ENCODE measurements around the gene CEP250.

The CEP250 gene

GRCh38 chr20:35409542-35409941 lies 45.9 kb upstream of the CEP250 start:
- ATAC-seq (ENCODE audit: insufficient read depth, low read depth), result no peak
- H3K36me3 ChIP-seq (ENCODE audit: insufficient read depth, low read length), result peaks cover 48% of the 10 kb centered on the region
- peaks cover 70% of the 10 kb centered on the region for H3K79me2 ChIP-seq (ENCODE audit: insufficient read depth, low read length)

GRCh38 chr20:35410613-35411012 lies 44.8 kb upstream of the CEP250 start:
- peak overlapping the region; percentile 64 for H3K9ac ChIP-seq (ENCODE audit: low read depth, low read length)

More at GRCh38 chr20:35409542-35409941, 45.9 kb upstream of the CEP250 start:
- Histone ChIP-seq H4K20me1 (ENCODE audit: insufficient read depth, low read length) (no peaks in the 10 kb centered on the region), H3K4me3 (ENCODE audit: low read depth in 1 of 2, low read length in 2 of 2) (no peak overlapping the region), H3K9me3 (ENCODE audit: insufficient read depth, low read length, severe bottlenecking) (peaks cover 5% of the 10 kb centered on the region), H3K4me1 (ENCODE audit: insufficient read depth, low read length) (peaks cover 22% of the 10 kb centered on the region), H3K27me3 (ENCODE audit: insufficient read depth, low read length, poor library complexity) (no peaks in the 10 kb centered on the region), H3K27ac (ENCODE audit: low read length) (no peak overlapping the region), H3K4me2 (ENCODE audit: insufficient read depth, low read length) (no peak overlapping the region), H2AFZ (ENCODE audit: low read depth, low read length) (no peak overlapping the region), H3K9ac (ENCODE audit: low read depth, low read length) (no peak overlapping the region)
- no peak for TF ChIP-seq CTCF (IDR thresholded peaks at IDR 0.05; ENCODE audit: borderline replicate concordance, extremely low read depth, low read length, poor library complexity, severe bottlenecking)
- no peak for TF ChIP-seq EZH2 (IDR thresholded peaks at IDR 0.05; ENCODE audit: borderline replicate concordance, low read depth, low read length, severe bottlenecking)
- DNase-seq, result no peak

GRCh38 chr20:35421322-35421721 lies 34.1 kb upstream of the CEP250 start:
- no peaks in the 10 kb centered on the region for H3K9me3 ChIP-seq (ENCODE audit: insufficient read depth, low read length, severe bottlenecking)
- no peak for DNase-seq
- no peaks in the 10 kb centered on the region for H3K4me1 ChIP-seq (ENCODE audit: insufficient read depth, low read length)
- no peak overlapping the region for H3K4me2 ChIP-seq (ENCODE audit: insufficient read depth, low read length)
- no peak for ATAC-seq (ENCODE audit: insufficient read depth, low read depth)
- H3K36me3 ChIP-seq (ENCODE audit: insufficient read depth, low read length), result no peaks in the 10 kb centered on the region
- no peaks in the 10 kb centered on the region for H4K20me1 ChIP-seq (ENCODE audit: insufficient read depth, low read length)
- H3K4me3 ChIP-seq (ENCODE audit: low read depth in 1 of 2, low read length in 2 of 2), result no peak overlapping the region
- H3K79me2 ChIP-seq (ENCODE audit: insufficient read depth, low read length), result no peaks in the 10 kb centered on the region
- no peaks in the 10 kb centered on the region for H3K27me3 ChIP-seq (ENCODE audit: insufficient read depth, low read length, poor library complexity)
- H3K9ac ChIP-seq (ENCODE audit: low read depth, low read length), result no peak overlapping the region
- TF ChIP-seq EZH2 (IDR thresholded peaks at IDR 0.05; ENCODE audit: borderline replicate concordance, low read depth, low read length, severe bottlenecking), result no peak
- TF ChIP-seq CTCF (IDR thresholded peaks at IDR 0.05; ENCODE audit: borderline replicate concordance, extremely low read depth, low read length, poor library complexity, severe bottlenecking), result no peak
- H3K27ac ChIP-seq (ENCODE audit: low read length), result no peak overlapping the region
- H2AFZ ChIP-seq (ENCODE audit: low read depth, low read length), result no peak overlapping the region

More at GRCh38 chr20:35410613-35411012, 44.8 kb upstream of the CEP250 start:
- H4K20me1 ChIP-seq (ENCODE audit: insufficient read depth, low read length), result no peaks in the 10 kb centered on the region
- peaks cover 22% of the 10 kb centered on the region for H3K4me1 ChIP-seq (ENCODE audit: insufficient read depth, low read length)
- ATAC-seq (ENCODE audit: insufficient read depth, low read depth) (no peak), DNase-seq (no peak)
- no peaks in the 10 kb centered on the region for H3K27me3 ChIP-seq (ENCODE audit: insufficient read depth, low read length, poor library complexity)
- H3K9me3 ChIP-seq (ENCODE audit: insufficient read depth, low read length, severe bottlenecking), result peaks cover 5% of the 10 kb centered on the region
- no peak overlapping the region for H2AFZ ChIP-seq (ENCODE audit: low read depth, low read length)
- no peak overlapping the region for H3K27ac ChIP-seq (ENCODE audit: low read length)
- H3K79me2 ChIP-seq (ENCODE audit: insufficient read depth, low read length), result peaks cover 60% of the 10 kb centered on the region
- H3K4me2 ChIP-seq (ENCODE audit: insufficient read depth, low read length), result peak overlapping the region; percentile 81
- TF ChIP-seq CTCF (IDR thresholded peaks at IDR 0.05; ENCODE audit: borderline replicate concordance, extremely low read depth, low read length, poor library complexity, severe bottlenecking), result no peak
- TF ChIP-seq EZH2 (IDR thresholded peaks at IDR 0.05; ENCODE audit: borderline replicate concordance, low read depth, low read length, severe bottlenecking), result no peak
- H3K36me3 ChIP-seq (ENCODE audit: insufficient read depth, low read length), result peaks cover 41% of the 10 kb centered on the region
- peak overlapping the region; percentile 83 to 93; a peak in 3 of 4 replicates for H3K4me3 ChIP-seq (ENCODE audit: low read depth in 1 of 2, low read length in 2 of 2)

All from DND-41 (cell line).